RWPE2 (cell line): ENCODE data around the gene PLD5.

ENCODE experiments used
- ATAC-seq: fragments of 200-7000 bp; cut with Tn5 transposase; 3 replicates; pipeline ENCODE4 v1.9.1; 2021; ENCODE audit warnings: low read depth
- DNase-seq: peaks from one replicate; pipeline ENCODE4 v3.0.0-alpha.2; 2020; ENCODE audit warnings: low spot score
- H3K27ac ChIP-seq: fragments of 450-650 bp; 2 replicates; pipeline ENCODE4 v1.5.1; 2017; ENCODE audit warnings: mild to moderate bottlenecking; ENCODE audit not compliant: poor library complexity, severe bottlenecking
- H3K27me3 ChIP-seq: fragments of 250-450 bp; sonication (Bioruptor Pico); 2 replicates; pipeline ENCODE4 v1.5.1; 2021; ENCODE audit warnings: mild to moderate bottlenecking, moderate library complexity; ENCODE audit not compliant: insufficient read depth, poor library complexity, severe bottlenecking
- H3K36me3 ChIP-seq: fragments of 250-450 bp; sonication (Bioruptor Pico); 2 replicates; pipeline ENCODE4 v1.5.1; 2020; ENCODE audit warnings: low read depth, mild to moderate bottlenecking, moderate library complexity
- H3K4me1 ChIP-seq: fragments of 250-450 bp; sonication (Bioruptor Pico); 2 replicates; pipeline ENCODE4 v1.5.1; 2021; ENCODE audit warnings: mild to moderate bottlenecking, moderate library complexity; ENCODE audit not compliant: insufficient read depth, poor library complexity, severe bottlenecking
- H3K4me3 ChIP-seq: fragments of 250-450 bp; sonication (Bioruptor Pico); 2 replicates; pipeline ENCODE4 v1.5.1; 2021; ENCODE audit warnings: mild to moderate bottlenecking, moderate library complexity; ENCODE audit not compliant: severe bottlenecking
- H3K9me3 ChIP-seq: fragments of 250-450 bp; sonication (Bioruptor Pico); 2 replicates; pipeline ENCODE4 v1.5.1; 2021; ENCODE audit warnings: mild to moderate bottlenecking, moderate library complexity; ENCODE audit not compliant: severe bottlenecking
- TF ChIP-seq, protein P1 (sequence below): fragments of 450-650 bp; IDR thresholded peaks from one replicate; pipeline ENCODE4 v1.5.1; 2017; ENCODE audit warnings: mild to moderate bottlenecking, moderate library complexity; ENCODE audit not compliant: poor library complexity, severe bottlenecking

Gene PLD5

DNA sequence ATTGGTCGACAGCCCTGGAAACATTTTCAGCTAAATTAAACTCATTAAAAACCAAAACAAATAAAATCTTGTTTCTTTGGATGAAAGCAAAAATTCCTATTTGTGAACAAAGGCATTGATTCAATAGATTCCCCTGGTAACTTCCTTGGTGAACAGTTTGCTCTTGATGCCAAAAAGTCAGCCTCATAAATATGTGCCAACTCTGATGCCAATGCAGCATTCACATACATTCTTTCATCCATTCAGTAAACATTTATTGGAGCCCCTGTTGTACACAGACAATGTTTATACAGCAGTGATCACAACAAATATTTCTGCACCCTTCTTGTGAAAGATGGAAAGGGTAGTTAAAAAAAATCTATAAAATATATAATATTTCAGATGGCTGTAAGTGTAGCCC lies 107.8 kb downstream of the PLD5 start:
- Histone ChIP-seq H3K27ac (no peak overlapping the region), H3K9me3 (no peaks in the 10 kb centered on the region), H3K27me3 (no peaks in the 10 kb centered on the region), H3K4me3 (no peak overlapping the region), H3K4me1 (no peaks in the 10 kb centered on the region), H3K36me3 (no peaks in the 10 kb centered on the region)
- TF ChIP-seq, protein P1, sequence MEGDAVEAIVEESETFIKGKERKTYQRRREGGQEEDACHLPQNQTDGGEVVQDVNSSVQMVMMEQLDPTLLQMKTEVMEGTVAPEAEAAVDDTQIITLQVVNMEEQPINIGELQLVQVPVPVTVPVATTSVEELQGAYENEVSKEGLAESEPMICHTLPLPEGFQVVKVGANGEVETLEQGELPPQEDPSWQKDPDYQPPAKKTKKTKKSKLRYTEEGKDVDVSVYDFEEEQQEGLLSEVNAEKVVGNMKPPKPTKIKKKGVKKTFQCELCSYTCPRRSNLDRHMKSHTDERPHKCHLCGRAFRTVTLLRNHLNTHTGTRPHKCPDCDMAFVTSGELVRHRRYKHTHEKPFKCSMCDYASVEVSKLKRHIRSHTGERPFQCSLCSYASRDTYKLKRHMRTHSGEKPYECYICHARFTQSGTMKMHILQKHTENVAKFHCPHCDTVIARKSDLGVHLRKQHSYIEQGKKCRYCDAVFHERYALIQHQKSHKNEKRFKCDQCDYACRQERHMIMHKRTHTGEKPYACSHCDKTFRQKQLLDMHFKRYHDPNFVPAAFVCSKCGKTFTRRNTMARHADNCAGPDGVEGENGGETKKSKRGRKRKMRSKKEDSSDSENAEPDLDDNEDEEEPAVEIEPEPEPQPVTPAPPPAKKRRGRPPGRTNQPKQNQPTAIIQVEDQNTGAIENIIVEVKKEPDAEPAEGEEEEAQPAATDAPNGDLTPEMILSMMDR, result no peak
- ATAC-seq, result no peak
- DNase-seq, result no peak

DNA sequence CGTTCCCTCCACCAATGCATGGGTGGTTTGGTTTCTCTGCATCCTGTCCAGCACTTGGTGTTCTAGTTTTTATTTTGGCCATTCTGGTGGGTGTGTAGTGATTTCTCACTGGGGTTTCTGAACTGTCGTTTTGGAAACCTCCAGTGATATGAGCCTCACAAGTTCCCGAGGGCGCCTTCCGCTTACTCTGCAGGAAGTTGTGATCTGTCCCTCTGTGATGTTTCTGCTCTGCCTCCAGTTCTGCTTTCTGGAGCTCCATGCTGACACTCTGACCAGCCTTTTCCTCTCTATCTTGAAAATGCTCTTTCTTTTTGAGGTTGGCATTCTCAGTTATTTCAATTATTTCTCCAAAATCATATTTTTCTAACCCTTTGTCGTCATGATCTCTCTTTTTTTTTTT lies 111.6 kb downstream of the PLD5 start:
- H3K36me3 ChIP-seq, result no peaks in the 10 kb centered on the region
- H3K9me3 ChIP-seq, result no peaks in the 10 kb centered on the region
- H3K4me3 ChIP-seq, result no peak overlapping the region
- H3K4me1 ChIP-seq, result no peaks in the 10 kb centered on the region
- TF ChIP-seq, protein P1, result no peak
- no peaks in the 10 kb centered on the region for H3K27me3 ChIP-seq
- no peak for DNase-seq
- ATAC-seq, result no peak
- H3K27ac ChIP-seq, result no peak overlapping the region

DNA sequence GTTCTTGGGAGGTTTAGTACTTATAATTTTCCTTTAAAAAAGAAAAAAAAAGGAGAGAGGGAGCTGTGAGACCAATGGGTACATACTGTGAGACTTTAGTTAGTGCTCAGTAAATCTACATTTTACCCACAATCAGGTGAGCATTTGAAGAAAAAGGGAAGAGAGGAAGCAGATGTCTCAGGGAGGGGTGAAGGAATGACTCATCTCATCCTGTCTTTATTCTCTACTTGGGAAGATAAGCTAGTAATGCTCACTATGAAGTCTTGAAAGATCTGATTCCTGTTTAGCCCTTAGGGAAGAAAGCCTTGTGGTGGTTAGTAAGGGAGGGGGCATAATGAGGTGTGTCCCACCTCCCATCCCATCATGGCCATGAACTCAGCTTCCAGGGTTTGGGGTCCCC lies 112.6 kb downstream of the PLD5 start:
- H3K9me3 ChIP-seq, result no peaks in the 10 kb centered on the region
- H3K4me3 ChIP-seq, result no peak overlapping the region
- no peak overlapping the region for H3K27ac ChIP-seq
- no peaks in the 10 kb centered on the region for H3K36me3 ChIP-seq
- no peaks in the 10 kb centered on the region for H3K4me1 ChIP-seq
- DNase-seq, result no peak
- ATAC-seq, result no peak
- no peaks in the 10 kb centered on the region for H3K27me3 ChIP-seq
- TF ChIP-seq, protein P1, result no peak

DNA sequence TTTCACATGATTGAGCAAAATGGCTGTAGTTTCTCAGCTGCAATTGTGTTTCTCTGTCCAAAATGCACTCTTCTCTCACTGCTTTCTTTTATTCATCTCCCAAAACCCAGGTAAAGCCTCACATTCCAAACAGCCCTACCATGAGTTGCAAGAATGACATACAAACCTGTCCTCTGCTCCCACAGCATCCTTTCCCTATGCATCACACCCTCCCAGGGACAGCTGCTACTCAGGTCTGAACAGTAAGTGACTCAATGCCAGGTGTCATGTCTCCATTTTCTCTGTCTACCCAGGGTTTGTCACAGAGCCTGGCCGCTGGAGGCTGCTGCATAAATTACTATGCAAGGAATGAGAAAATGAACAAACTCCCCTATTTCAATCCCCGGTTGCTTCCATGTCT lies 118.5 kb downstream of the PLD5 start:
- H3K27me3 ChIP-seq, result no peaks in the 10 kb centered on the region
- no peak overlapping the region for H3K4me3 ChIP-seq
- no peak for DNase-seq
- TF ChIP-seq, protein P1, result no peak
- H3K4me1 ChIP-seq, result no peaks in the 10 kb centered on the region
- H3K9me3 ChIP-seq, result no peaks in the 10 kb centered on the region
- no peaks in the 10 kb centered on the region for H3K36me3 ChIP-seq
- H3K27ac ChIP-seq, result no peak overlapping the region
- no peak for ATAC-seq

DNA sequence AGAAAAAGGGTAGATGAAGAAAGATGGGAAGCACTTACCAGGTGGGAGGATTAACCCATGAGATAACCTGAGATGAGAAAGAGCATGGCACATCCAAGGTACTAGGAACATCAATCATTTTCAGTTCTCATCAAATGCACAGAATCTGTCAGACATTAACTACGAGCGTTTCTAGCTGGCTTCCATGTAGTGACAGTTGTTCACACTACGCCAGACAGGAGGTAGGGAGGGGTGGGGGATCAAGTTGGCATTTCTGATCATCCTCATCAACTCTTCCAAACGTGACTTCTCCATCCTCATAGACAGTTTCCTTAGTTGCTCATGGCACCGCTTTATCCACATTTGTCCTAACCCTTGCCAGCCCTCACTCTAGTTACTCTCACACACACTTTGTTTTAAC lies 120.2 kb downstream of the PLD5 start:
- DNase-seq, result no peak
- no peaks in the 10 kb centered on the region for H3K27me3 ChIP-seq
- no peaks in the 10 kb centered on the region for H3K4me1 ChIP-seq
- no peaks in the 10 kb centered on the region for H3K9me3 ChIP-seq
- no peak overlapping the region for H3K4me3 ChIP-seq
- H3K36me3 ChIP-seq, result no peaks in the 10 kb centered on the region
- TF ChIP-seq, protein P1, result no peak
- no peak for ATAC-seq
- H3K27ac ChIP-seq, result no peak overlapping the region
